Activated CD8-positive, alpha-beta memory T cell treated with anti-CD3 and anti-CD28 coated beads, Interleukin-2, amount 50 U/mL, for 24 hours (primary cell): ENCODE data around the gene HS6ST3.
"Not testable (repeated sequence)": the region's sequence is repeated elsewhere in the genome, so short reads cannot be mapped to it uniquely, and the experiment has no call there.

Source experiments
- DNase-seq: peaks from one replicate; pipeline ENCODE4 v3.0.0-alpha.2; 2020; ENCODE audit errors: extremely low read depth

The HS6ST3 gene

GRCh38 chr13:96089749-96090239 lies at the start of gene HS6ST3:
Gene HS6ST3, plus strand, starts transcription at chr13:96090107.
- no peak for DNase-seq

- no peak for DNase-seq
Observed at GRCh38 chr13:96041326-96042110, 48.4 kb upstream of the HS6ST3 start.

GRCh38 chr13:96044238-96044637 lies 45.7 kb upstream of the HS6ST3 start:
- no peak for DNase-seq

- not testable (repeated sequence) for DNase-seq
Observed at GRCh38 chr13:96046449-96047126, 43.3 kb upstream of the HS6ST3 start.

- DNase-seq = not testable (repeated sequence)
Observed at GRCh38 chr13:96050955-96051354, 39.0 kb upstream of the HS6ST3 start.

- not testable (repeated sequence) for DNase-seq
Observed at GRCh38 chr13:96051491-96051890, 38.4 kb upstream of the HS6ST3 start.

- DNase-seq = not testable (repeated sequence)
Observed at GRCh38 chr13:96051946-96052345, 38.0 kb upstream of the HS6ST3 start.

GRCh38 chr13:96052656-96053002 lies 37.3 kb upstream of the HS6ST3 start:
- no peak for DNase-seq

GRCh38 chr13:96053003-96053703 lies 36.8 kb upstream of the HS6ST3 start, which contains the start of gene UGGT2:
Gene UGGT2, minus strand, starts transcription at chr13:96053401. Its CDS starts 89 bp downstream, at chr13:96053312.
- no peak for DNase-seq

GRCh38 chr13:96065849-96066248 lies 24.1 kb upstream of the HS6ST3 start:
- DNase-seq = no peak

- DNase-seq = no peak
Observed at GRCh38 chr13:96068729-96069128, 21.2 kb upstream of the HS6ST3 start.

- no peak for DNase-seq
Observed at GRCh38 chr13:96071504-96071903, 18.4 kb upstream of the HS6ST3 start.

- DNase-seq = no peak
Observed at GRCh38 chr13:96072392-96072791, 17.5 kb upstream of the HS6ST3 start.

GRCh38 chr13:96075953-96076543 lies 13.9 kb upstream of the HS6ST3 start:
- no peak for DNase-seq

- DNase-seq = no peak
Observed at GRCh38 chr13:96080676-96081075, 9.2 kb upstream of the HS6ST3 start.

GRCh38 chr13:96081888-96082287 lies 8.0 kb upstream of the HS6ST3 start:
- DNase-seq = no peak

GRCh38 chr13:96082640-96083039 lies 7.3 kb upstream of the HS6ST3 start:
- DNase-seq = no peak

GRCh38 chr13:96086736-96087135 lies 3.2 kb upstream of the HS6ST3 start:
- DNase-seq = no peak

GRCh38 chr13:96089139-96089538 lies 768 bp upstream of the HS6ST3 start:
- DNase-seq = no peak

GRCh38 chr13:96090240-96091101 lies 564 bp downstream of the HS6ST3 start:
- DNase-seq = no peak
